ENCODE data around the gene MX2. TPM values are rescaled to one million over a fixed set of nuclear protein-coding genes. Genes with fewer than 3 reads are reported as not detected.

Gene MX2
- total and polyA plus RNA-seq, 4 donors, result 0.69 to 4.7 (median 2.2) TPM

DNA sequence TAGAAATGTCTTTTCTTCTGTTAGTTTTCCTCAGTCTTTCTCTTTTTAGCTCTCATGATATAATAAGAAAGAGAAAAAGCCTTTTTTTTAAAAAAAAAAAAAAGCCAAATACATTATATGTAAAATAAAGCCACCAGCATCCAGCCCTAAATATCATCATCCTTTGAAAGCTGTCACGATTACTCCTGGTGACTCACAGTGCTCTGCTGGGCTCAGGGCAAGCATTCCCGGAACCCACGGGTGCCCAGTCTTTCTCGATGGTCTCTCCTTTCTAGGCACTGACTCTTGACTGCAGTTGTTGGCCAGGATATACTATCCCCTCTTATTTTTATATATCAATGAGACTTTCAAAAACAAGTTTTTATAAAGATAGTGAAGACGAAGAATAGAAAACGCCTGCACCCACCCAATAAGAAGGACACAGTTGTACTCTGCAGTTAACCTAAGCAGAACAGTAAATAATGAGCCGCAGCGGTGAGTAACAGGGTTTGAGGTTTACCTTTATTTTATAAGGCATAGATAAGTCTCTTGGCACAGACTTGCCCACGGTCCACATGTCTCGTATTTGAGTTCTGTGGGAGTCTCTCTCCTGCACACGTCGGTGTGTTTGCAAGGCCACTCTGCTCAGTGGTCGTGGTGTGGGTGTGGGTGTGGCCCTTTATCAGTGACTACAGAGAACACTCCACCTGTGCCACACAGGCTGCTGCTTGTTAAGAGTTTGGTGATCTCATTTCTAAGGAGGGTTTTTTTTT lies 15.7 kb upstream of the MX2 start:
- H3K9me3 ChIP-seq (ENCODE audit: control insufficient read depth in 4 of 4, low read length in 3 of 4), result peaks cover 0 to 3% (median under 1%) of the 10 kb centered on the region in 4 donors
- H3K36me3 ChIP-seq (ENCODE audit: control insufficient read depth in 4 of 4, insufficient read depth in 3 of 4, low read depth in 1 of 4, low read length in 3 of 4), result no peaks in the 10 kb centered on the region
- H3K4me3 ChIP-seq (ENCODE audit: low read depth in 1 of 3, low read length in 3 of 3), result no peak overlapping the region
- no peak overlapping the region for H3K27ac ChIP-seq (ENCODE audit: low read depth in 1 of 2, low read length in 2 of 2)
- H3K4me1 ChIP-seq (ENCODE audit: control insufficient read depth in 4 of 4, insufficient read depth in 4 of 4, low read length in 3 of 4), result no peaks in the 10 kb centered on the region
- TF ChIP-seq HNF4G (IDR thresholded peaks at IDR 0.05), result no peak
- no peak for TF ChIP-seq HNF4A (conservative IDR thresholded peaks at IDR 0.05)
- TF ChIP-seq RAD21 (IDR thresholded peaks at IDR 0.05), result no peak
- TF ChIP-seq JUND (IDR thresholded peaks at IDR 0.05), result no peak
- TF ChIP-seq SP1 (IDR thresholded peaks at IDR 0.05), result no peak
- TF ChIP-seq FOXA2 (IDR thresholded peaks at IDR 0.05), result no peak
- no peak for TF ChIP-seq RXRA (IDR thresholded peaks at IDR 0.05)
- TF ChIP-seq, protein P1, sequence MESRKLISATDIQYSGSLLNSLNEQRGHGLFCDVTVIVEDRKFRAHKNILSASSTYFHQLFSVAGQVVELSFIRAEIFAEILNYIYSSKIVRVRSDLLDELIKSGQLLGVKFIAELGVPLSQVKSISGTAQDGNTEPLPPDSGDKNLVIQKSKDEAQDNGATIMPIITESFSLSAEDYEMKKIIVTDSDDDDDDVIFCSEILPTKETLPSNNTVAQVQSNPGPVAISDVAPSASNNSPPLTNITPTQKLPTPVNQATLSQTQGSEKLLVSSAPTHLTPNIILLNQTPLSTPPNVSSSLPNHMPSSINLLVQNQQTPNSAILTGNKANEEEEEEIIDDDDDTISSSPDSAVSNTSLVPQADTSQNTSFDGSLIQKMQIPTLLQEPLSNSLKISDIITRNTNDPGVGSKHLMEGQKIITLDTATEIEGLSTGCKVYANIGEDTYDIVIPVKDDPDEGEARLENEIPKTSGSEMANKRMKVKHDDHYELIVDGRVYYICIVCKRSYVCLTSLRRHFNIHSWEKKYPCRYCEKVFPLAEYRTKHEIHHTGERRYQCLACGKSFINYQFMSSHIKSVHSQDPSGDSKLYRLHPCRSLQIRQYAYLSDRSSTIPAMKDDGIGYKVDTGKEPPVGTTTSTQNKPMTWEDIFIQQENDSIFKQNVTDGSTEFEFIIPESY (IDR thresholded peaks at IDR 0.05), result no peak
- no peak for TF ChIP-seq TAF1 (conservative IDR thresholded peaks at IDR 0.05)
- TF ChIP-seq, protein P2, sequence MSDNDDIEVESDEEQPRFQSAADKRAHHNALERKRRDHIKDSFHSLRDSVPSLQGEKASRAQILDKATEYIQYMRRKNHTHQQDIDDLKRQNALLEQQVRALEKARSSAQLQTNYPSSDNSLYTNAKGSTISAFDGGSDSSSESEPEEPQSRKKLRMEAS (IDR thresholded peaks at IDR 0.05), result no peak
- TF ChIP-seq EGR1 (IDR thresholded peaks at IDR 0.05; ENCODE audit: low read depth in 2 of 2), result no peak
- TF ChIP-seq FOXA1 (IDR thresholded peaks at IDR 0.05), result no peak
- no peak for TF ChIP-seq NR2F2 (IDR thresholded peaks at IDR 0.05)
- TF ChIP-seq, protein P3, sequence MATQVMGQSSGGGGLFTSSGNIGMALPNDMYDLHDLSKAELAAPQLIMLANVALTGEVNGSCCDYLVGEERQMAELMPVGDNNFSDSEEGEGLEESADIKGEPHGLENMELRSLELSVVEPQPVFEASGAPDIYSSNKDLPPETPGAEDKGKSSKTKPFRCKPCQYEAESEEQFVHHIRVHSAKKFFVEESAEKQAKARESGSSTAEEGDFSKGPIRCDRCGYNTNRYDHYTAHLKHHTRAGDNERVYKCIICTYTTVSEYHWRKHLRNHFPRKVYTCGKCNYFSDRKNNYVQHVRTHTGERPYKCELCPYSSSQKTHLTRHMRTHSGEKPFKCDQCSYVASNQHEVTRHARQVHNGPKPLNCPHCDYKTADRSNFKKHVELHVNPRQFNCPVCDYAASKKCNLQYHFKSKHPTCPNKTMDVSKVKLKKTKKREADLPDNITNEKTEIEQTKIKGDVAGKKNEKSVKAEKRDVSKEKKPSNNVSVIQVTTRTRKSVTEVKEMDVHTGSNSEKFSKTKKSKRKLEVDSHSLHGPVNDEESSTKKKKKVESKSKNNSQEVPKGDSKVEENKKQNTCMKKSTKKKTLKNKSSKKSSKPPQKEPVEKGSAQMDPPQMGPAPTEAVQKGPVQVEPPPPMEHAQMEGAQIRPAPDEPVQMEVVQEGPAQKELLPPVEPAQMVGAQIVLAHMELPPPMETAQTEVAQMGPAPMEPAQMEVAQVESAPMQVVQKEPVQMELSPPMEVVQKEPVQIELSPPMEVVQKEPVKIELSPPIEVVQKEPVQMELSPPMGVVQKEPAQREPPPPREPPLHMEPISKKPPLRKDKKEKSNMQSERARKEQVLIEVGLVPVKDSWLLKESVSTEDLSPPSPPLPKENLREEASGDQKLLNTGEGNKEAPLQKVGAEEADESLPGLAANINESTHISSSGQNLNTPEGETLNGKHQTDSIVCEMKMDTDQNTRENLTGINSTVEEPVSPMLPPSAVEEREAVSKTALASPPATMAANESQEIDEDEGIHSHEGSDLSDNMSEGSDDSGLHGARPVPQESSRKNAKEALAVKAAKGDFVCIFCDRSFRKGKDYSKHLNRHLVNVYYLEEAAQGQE (IDR thresholded peaks at IDR 0.05), result no peak
- no peak for TF ChIP-seq GABPA (IDR thresholded peaks at IDR 0.05 in 1 of 2, conservative IDR thresholded peaks at IDR 0.05 in 1 of 2)
- TF ChIP-seq, protein P4, sequence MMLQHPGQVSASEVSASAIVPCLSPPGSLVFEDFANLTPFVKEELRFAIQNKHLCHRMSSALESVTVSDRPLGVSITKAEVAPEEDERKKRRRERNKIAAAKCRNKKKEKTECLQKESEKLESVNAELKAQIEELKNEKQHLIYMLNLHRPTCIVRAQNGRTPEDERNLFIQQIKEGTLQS (IDR thresholded peaks at IDR 0.05), result no peak
- TF ChIP-seq YY1 (IDR thresholded peaks at IDR 0.05), result no peak
- TF ChIP-seq, protein P5, sequence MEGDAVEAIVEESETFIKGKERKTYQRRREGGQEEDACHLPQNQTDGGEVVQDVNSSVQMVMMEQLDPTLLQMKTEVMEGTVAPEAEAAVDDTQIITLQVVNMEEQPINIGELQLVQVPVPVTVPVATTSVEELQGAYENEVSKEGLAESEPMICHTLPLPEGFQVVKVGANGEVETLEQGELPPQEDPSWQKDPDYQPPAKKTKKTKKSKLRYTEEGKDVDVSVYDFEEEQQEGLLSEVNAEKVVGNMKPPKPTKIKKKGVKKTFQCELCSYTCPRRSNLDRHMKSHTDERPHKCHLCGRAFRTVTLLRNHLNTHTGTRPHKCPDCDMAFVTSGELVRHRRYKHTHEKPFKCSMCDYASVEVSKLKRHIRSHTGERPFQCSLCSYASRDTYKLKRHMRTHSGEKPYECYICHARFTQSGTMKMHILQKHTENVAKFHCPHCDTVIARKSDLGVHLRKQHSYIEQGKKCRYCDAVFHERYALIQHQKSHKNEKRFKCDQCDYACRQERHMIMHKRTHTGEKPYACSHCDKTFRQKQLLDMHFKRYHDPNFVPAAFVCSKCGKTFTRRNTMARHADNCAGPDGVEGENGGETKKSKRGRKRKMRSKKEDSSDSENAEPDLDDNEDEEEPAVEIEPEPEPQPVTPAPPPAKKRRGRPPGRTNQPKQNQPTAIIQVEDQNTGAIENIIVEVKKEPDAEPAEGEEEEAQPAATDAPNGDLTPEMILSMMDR (IDR thresholded peaks at IDR 0.05; ENCODE audit: low read depth, low read length, missing input control), result no peak
- WGBS, result 85% methylated on average over 13 of the region's 13 CpGs
- H3K9ac ChIP-seq (ENCODE audit: low read depth in 1 of 2, low read length in 2 of 2), result no peak overlapping the region
- no peak for DNase-seq (ENCODE audit: low spot score)
- H3K27me3 ChIP-seq (ENCODE audit: control insufficient read depth in 4 of 4, insufficient read depth in 4 of 4, low read length in 3 of 4), result peaks cover 0 to 6% (median 0%) of the 10 kb centered on the region in 4 donors
